ENCODE data around the gene IL2.

DNA sequence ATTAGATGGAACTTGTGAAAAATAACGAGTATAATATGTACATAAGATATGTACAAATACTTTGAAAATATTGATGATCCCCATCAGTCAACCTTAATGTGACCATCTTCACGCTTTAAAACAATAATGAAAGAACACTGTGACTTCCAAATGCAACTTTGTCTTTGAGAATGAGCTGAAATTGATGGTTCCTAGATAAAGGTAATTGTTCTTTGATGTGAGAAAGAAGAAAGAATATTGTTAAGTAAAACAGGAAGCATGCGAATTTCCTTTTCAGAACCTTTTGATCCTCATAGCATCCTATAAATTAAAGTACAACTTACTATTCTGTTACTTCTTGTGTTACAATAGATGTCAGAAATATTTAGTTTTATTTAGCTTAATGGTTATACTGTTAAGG, 22.2 kb downstream of the IL2 start:
- no peak for TF ChIP-seq POLR2AphosphoS5 (IDR thresholded peaks at IDR 0.05; ENCODE audit: low read depth, low read length)
- no peak for TF ChIP-seq POLR2A (IDR thresholded peaks at IDR 0.05; ENCODE audit: low read depth, low read length)
- no peak for TF ChIP-seq TAF1 (IDR thresholded peaks at IDR 0.05; ENCODE audit: borderline replicate concordance, low read depth, low read length)

All from GM12892 (cell line).